Cardiac fibroblast (primary cell): Measurements from ENCODE around the gene PRR7.

ENCODE experiments used
- DNase-seq, 2 donors: peaks; one replicate each; pipeline versions ENCODE4 v3.0.0 to v3.0.0-alpha.2; 2010; ENCODE audit warnings: low read depth in 2 of 2
- H3K4me3 ChIP-seq, 2 donors: replicated peaks in 1 of 2; 1 replicate in 1 of 2; 2 replicates in 1 of 2; pipeline ENCODE4 v1.5.1; 2011; ENCODE audit warnings: low read depth in 2 of 2, low read length in 2 of 2, mild to moderate bottlenecking in 2 of 2, moderate library complexity in 1 of 2
- TF ChIP-seq, protein P1 (sequence below): IDR thresholded peaks from one replicate; pipeline ENCODE4 v1.5.1; 2011; ENCODE audit warnings: low read depth, mild to moderate bottlenecking, low read length, inconsistent platforms

The PRR7 gene

GRCh38 chr5:177467436-177467835 lies 20.8 kb downstream of the PRR7 start:
- DNase-seq: no peak
- TF ChIP-seq, protein P1, sequence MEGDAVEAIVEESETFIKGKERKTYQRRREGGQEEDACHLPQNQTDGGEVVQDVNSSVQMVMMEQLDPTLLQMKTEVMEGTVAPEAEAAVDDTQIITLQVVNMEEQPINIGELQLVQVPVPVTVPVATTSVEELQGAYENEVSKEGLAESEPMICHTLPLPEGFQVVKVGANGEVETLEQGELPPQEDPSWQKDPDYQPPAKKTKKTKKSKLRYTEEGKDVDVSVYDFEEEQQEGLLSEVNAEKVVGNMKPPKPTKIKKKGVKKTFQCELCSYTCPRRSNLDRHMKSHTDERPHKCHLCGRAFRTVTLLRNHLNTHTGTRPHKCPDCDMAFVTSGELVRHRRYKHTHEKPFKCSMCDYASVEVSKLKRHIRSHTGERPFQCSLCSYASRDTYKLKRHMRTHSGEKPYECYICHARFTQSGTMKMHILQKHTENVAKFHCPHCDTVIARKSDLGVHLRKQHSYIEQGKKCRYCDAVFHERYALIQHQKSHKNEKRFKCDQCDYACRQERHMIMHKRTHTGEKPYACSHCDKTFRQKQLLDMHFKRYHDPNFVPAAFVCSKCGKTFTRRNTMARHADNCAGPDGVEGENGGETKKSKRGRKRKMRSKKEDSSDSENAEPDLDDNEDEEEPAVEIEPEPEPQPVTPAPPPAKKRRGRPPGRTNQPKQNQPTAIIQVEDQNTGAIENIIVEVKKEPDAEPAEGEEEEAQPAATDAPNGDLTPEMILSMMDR: no peak
- H3K4me3 ChIP-seq: no peak overlapping the region

DNA sequence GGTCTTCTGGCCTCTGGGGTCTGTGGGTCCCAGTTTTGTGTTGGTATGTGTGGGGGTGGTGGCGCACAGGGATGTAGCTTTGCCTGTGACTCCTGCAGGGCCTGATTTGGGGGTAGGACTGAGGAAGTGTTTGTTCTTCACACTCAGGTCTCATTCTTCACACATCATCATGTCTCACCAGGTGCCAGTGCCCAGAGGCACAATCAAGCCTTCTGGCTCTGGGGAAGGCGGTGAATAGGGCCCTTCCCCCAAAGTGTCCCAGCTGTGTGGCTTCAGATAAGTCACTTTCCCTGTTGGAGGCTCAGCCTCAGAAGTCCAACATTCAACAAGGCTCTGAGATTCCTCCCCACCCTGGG lies 21.7 kb downstream of the PRR7 start:
- H3K4me3 ChIP-seq: no peak overlapping the region
- no peak for DNase-seq
- TF ChIP-seq, protein P1: no peak

- H3K4me3 ChIP-seq: no peak overlapping the region
- TF ChIP-seq, protein P1: no peak
Measured at GRCh38 chr5:177468685-177469628, 22.3 kb downstream of the PRR7 start.

GRCh38 chr5:177469750-177470525 lies 23.3 kb downstream of the PRR7 start:
- TF ChIP-seq, protein P1: no peak
- no peak for DNase-seq
- no peak overlapping the region for H3K4me3 ChIP-seq

More at GRCh38 chr5:177468685-177469628, 22.3 kb downstream of the PRR7 start:
- peak; percentile 45 to 49 for DNase-seq

- DNase-seq: peak in 1 of 2 donors; percentile 66
- TF ChIP-seq, protein P1: no peak
- H3K4me3 ChIP-seq: peak overlapping the region in 1 of 2 donors; percentile 89
Measured at GRCh38 chr5:177470759-177471536, 24.3 kb downstream of the PRR7 start.

- DNase-seq: peak; percentile 54 to 85
- peak overlapping the region; percentile 89 to 91 for H3K4me3 ChIP-seq
- TF ChIP-seq, protein P1: no peak
Measured at GRCh38 chr5:177471610-177472356, 25.2 kb downstream of the PRR7 start.
